HepG2 (cell line): ENCODE results near the gene CHRNG. TPM values are rescaled to one million over a fixed set of nuclear protein-coding genes. Genes with fewer than 3 reads are reported as not detected.

ENCODE experiments used
- ATAC-seq: fragments of 200-7000 bp; cut with Tn5 transposase; 3 replicates; pipeline ENCODE4 v1.9.1; 2020; ENCODE audit warnings: mild to moderate bottlenecking, moderate library complexity
- BruUV-seq: library from RNA; stranded (reverse); fragments of 400-500 nt; replicated peaks from 2 replicates; lab custom pipeline; 2021; lab: Mats Ljungman, UMichigan
- CTCF ChIA-PET: fragments of 300-600 bp; formaldehyde crosslinking; extraction: SDS; loops from one replicate; lab custom pipeline; 2021; ENCODE audit warnings: low total read pairs, inconsistent platforms, low intra/inter-chr PET ratio; lab: Yijun Ruan, JAX
- POLR2A ChIA-PET: fragments of 350-600 bp; sonication (Branson Sonifier 250); formaldehyde crosslinking; loops from one replicate; lab custom pipeline; 2020; ENCODE audit warnings: antibody characterized with exemption, inconsistent platforms; lab: Yijun Ruan, JAX
- DNase-seq: peaks from one replicate; pipeline ENCODE4 v3.0.0-alpha.2; 2015; ENCODE audit warnings: low spot score
- FAIRE-seq: peaks from 3 replicates; lab custom pipeline; 2011; peaks lifted over from hg19 to GRCh38; lab: Jason Lieb, UNC
- H2AFZ ChIP-seq: one replicate; pipeline ENCODE4 v1.6.1; 2011; ENCODE audit warnings: low read length, inconsistent platforms
- H3K27ac ChIP-seq: fragments of 300-600 bp; 3 replicates; pipeline ENCODE4 v1.8.0; 2011; ENCODE audit warnings: mixed run types, mild to moderate bottlenecking, mixed read lengths, low read length, inconsistent platforms; ENCODE audit not compliant: insufficient read depth; ENCODE audit errors: extremely low read length
- H3K27me3 ChIP-seq, 2 experiments: fragments of 200-600 bp in 1 of 2; 2 replicates in 1 of 2; 3 replicates in 1 of 2; pipeline versions ENCODE4 v1.6.0 to v1.8.0; 2011; ENCODE audit warnings: low read length in 2 of 2, mild to moderate bottlenecking in 2 of 2, moderate library complexity in 2 of 2, inconsistent platforms in 1 of 2; ENCODE audit not compliant: insufficient read depth in 2 of 2, control insufficient read depth in 1 of 2
- H3K36me3 ChIP-seq, 2 experiments: fragments of 200-600 bp in 1 of 2; replicated peaks in 1 of 2; 2 replicates in 1 of 2; 3 replicates in 1 of 2; pipeline versions ENCODE4 v1.5.1 to v1.8.0; 2011; ENCODE audit warnings: low read length in 2 of 2, inconsistent platforms in 1 of 2; ENCODE audit not compliant: insufficient read depth in 2 of 2, control insufficient read depth in 1 of 2
- H3K4me1 ChIP-seq: 2 replicates; pipeline ENCODE4 v1.5.1; 2012; ENCODE audit warnings: low read length, inconsistent platforms; ENCODE audit not compliant: insufficient read depth
- H3K4me2 ChIP-seq: 2 replicates; pipeline ENCODE4 v1.6.0; 2011; ENCODE audit warnings: low read depth, low read length, inconsistent platforms
- H3K4me3 ChIP-seq, 3 experiments: fragments of 200-600 bp in 1 of 3; sonication (generic), shearing (Covaris generic) in 1 of 3; replicated peaks in 1 of 3; 2 replicates each; pipeline ENCODE4 v1.5.1; 2011 to 2016; ENCODE audit warnings: low read length in 3 of 3, inconsistent platforms in 2 of 3, low read depth in 2 of 3, mild to moderate bottlenecking in 2 of 3, control low read depth in 1 of 3, mixed read lengths in 1 of 3; ENCODE audit not compliant: insufficient read depth in 1 of 3
- H3K79me2 ChIP-seq: one replicate; pipeline ENCODE4 v1.6.1; 2011; ENCODE audit warnings: low read length, inconsistent platforms; ENCODE audit not compliant: insufficient read depth
- H3K9ac ChIP-seq: 2 replicates; pipeline ENCODE4 v1.6.0; 2011; ENCODE audit warnings: mild to moderate bottlenecking, low read depth, low read length, inconsistent platforms; ENCODE audit not compliant: insufficient read depth
- H3K9me3 ChIP-seq: 2 replicates; pipeline ENCODE4 v1.5.1; 2012; ENCODE audit warnings: mild to moderate bottlenecking, low read length
- H4K20me1 ChIP-seq: 2 replicates; pipeline ENCODE4 v1.6.0; 2011; ENCODE audit warnings: inconsistent platforms, mild to moderate bottlenecking, low read length, moderate library complexity; ENCODE audit not compliant: insufficient read depth
- DNMT3B ChIP-seq: conservative IDR thresholded peaks from 2 replicates; pipeline ENCODE4 v1.6.1; 2016; ENCODE audit warnings: missing biosample characterization, control low read depth
- FOXA3 ChIP-seq: IDR thresholded peaks from 2 replicates; pipeline ENCODE4 v1.6.1; 2016; ENCODE audit warnings: missing genetic modification reagents, missing compliant biosample characterization
- KAT8 ChIP-seq: IDR thresholded peaks from 2 replicates; pipeline ENCODE4 v1.6.1; 2016; ENCODE audit warnings: missing genetic modification reagents, missing compliant biosample characterization
- SETDB1 ChIP-seq: sonication (generic); formaldehyde crosslinking; IDR thresholded peaks from 2 replicates; pipeline ENCODE4 v1.5.1; 2020; ENCODE audit warnings: missing genetic modification reagents, mild to moderate bottlenecking, borderline replicate concordance
- SNAI1 ChIP-seq: sonication (generic); formaldehyde crosslinking; IDR thresholded peaks from 2 replicates; pipeline ENCODE4 v1.5.0; 2020; ENCODE audit warnings: mild to moderate bottlenecking, missing genetic modification reagents, borderline replicate concordance
- ZNF550 ChIP-seq: sonication (generic); formaldehyde crosslinking; IDR thresholded peaks from 2 replicates; pipeline ENCODE4 v1.4.0; 2020; ENCODE audit warnings: mild to moderate bottlenecking, missing genetic modification reagents, borderline replicate concordance
- WGBS: methylation state at CpG from one replicate; pipeline ENCODE4 v1.1.6; 2017; ENCODE audit warnings: low lambda C conversion rate; 5-methylcytosine and 5-hydroxymethylcytosine counted together
- in situ Hi-C: cut with HindIII; loops from 2 replicates; pipeline ENCODE4 v1.10.0; 2017; ENCODE audit warnings: low pct_unique_long_range_greater_than_20kb; ENCODE audit not compliant: extremely low pct_ligation_motif_present
- intact Hi-C: fragments of 100-400 bp; cut with micrococcal nuclease; formaldehyde crosslinking; loops from one replicate; pipeline ENCODE4 v1.10.0; 2022; ENCODE audit not compliant: unreplicated experiment
- polyA plus RNA-seq, 8 experiments: library from polyadenylated mRNA; depleted of rRNA in 3 of 8; stranded (reverse) in 7 of 8; unstranded in 1 of 8; fragments of >200 nt; fragmentation: Illumina TruSeq in 4 of 8; extraction: Trizol in 4 of 8; gene quantifications; 2 replicates each; pipeline versions ENCODE4 v1.2.1 to v1.2.3, GENCODE V29; 2011 to 2016; ENCODE audit warnings: low read depth in 4 of 8, missing spikeins in 1 of 8, mixed read lengths in 1 of 8; ENCODE audit not compliant: insufficient read depth in 1 of 8
- total RNA-seq, 5 experiments: library from RNA; depleted of rRNA; stranded (reverse); fragments of >200 nt; fragmentation: Illumina TruSeq; extraction: Trizol; gene quantifications; 2 replicates each; pipeline ENCODE4 v1.2.3, GENCODE V29; 2016; ENCODE audit warnings: low read depth in 1 of 5
- TF ChIP-seq, protein P1 (sequence below): sonication (generic); formaldehyde crosslinking; IDR thresholded peaks from 2 replicates; pipeline ENCODE4 v1.8.1; 2022; ENCODE audit warnings: mild to moderate bottlenecking, missing genetic modification reagents
- TF ChIP-seq, protein P2 (sequence below): sonication (generic); formaldehyde crosslinking; IDR thresholded peaks from 2 replicates; pipeline ENCODE4 v1.4.0; 2020; ENCODE audit warnings: mild to moderate bottlenecking, missing genetic modification reagents
- TF ChIP-seq, protein P3 (sequence below): sonication (generic); formaldehyde crosslinking; IDR thresholded peaks from 2 replicates; pipeline ENCODE4 v1.5.0; 2020; ENCODE audit warnings: mild to moderate bottlenecking, missing genetic modification reagents, borderline replicate concordance

CHRNG gene
- total and polyA plus RNA-seq, 2 of the 13 experiments (the other 11 are each of a cell fraction or from before 2014, with no cell fraction given): not detected

DNA sequence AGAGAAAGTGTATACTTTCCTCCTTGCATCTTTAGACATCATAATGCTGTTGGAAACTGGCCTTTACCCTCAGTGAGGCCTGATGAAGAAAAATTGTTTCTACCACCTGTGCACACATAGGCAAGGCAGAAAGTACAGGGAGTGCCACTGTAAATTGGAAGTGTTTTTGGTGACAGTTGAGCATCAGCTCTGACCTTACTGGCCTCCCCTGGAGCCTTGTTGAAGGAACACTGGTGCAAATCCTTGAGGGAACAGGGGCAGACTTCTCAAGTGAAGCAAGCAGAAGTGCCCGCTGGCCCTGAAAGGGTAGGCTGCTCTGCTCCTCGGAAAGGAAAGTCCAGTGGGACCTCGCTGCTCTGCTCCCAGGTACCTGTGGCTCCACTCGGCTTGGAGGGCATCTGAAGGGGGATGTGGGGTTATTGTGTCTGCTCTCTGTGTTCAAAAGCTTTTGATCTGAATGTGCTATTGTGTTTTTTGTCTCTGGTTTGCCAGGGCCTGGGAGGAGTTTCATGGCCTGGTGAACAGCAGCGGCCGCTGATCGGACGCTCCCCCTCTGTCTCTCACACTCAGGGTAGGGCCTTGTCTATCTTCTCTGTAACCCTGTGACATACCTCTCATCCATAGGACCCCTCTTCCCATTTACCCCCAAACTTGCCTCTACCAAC lies 34.4 kb downstream of the CHRNG start (continued):
- no peak for TF ChIP-seq SNAI1 (CRISPR knock-in tag)

DNA sequence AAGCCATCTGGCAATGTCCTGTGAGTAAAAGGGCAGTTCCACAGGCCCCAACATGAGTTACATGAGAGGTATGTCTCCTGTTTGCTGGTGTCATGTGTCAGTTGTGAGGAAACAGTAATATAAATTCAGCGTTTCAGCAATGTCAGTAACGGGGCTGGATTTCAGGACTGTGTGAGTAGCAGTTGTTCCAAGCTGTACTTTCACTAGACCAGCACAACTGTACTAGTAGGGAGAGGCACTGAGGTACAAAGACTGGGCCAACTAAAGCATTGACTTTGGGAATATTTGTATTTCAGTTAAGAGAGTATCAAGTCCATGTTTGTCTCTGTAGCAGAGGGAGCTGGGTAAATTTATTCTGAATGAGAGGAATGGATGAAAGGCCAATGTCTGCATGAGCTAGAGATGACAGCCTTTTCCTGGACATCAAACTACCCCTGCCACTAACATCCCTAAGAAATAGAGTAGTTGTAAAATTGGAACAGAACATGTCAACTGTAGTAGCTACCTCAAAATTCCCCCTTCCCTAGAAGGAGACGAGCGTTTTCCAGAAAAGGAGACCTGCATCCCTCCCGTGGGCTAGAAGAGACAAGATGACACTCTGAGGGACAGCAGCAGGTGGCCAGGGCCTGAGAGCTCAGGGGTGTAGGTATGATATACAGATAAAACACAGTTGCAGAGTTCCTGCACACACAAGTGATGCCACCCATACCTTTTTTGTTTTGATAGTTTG lies 35.3 kb downstream of the CHRNG start:
- Histone ChIP-seq H3K4me1 (peaks cover 50% of the 10 kb centered on the region), H2AFZ (no peak overlapping the region), H3K36me3 (peaks cover 9 to 30% of the 10 kb centered on the region in 2 experiments), H4K20me1 (no peaks in the 10 kb centered on the region), H3K4me2 (peak overlapping the region; percentile 63), H3K9me3 (no peaks in the 10 kb centered on the region), H3K79me2 (no peaks in the 10 kb centered on the region), H3K27ac (peak overlapping the region; percentile 82), H3K9ac (peak overlapping the region; percentile 40), H3K4me3 (peak overlapping the region in 1 of 3 experiments; percentile 15; a peak in 1 of 6 replicates), H3K27me3 (no peaks in the 10 kb centered on the region)
- FAIRE-seq (peak; percentile 77), ATAC-seq (peak; percentile 98), DNase-seq (peak; percentile 90)
- ChIA-PET CTCF (no interaction called here), POLR2A (interaction anchor here (1.9 kb wide), 1 partner anchor 24 kb away, joined by 10 read pairs; the partner anchor contains the start of genes EIF4E2 and TIGD1)
- 31% methylated on average over 5 of the region's 5 CpGs for WGBS
- in situ Hi-C loops: no loop called here
- intact Hi-C loops: loop anchor here (1.0 kb wide), 1 partner anchor 25 kb away; the partner anchor contains the start of genes EIF4E2 and TIGD1
- BruUV-seq: no TSS peak
- TF ChIP-seq SETDB1 (CRISPR knock-in tag): no peak
- no peak for TF ChIP-seq ZNF550 (CRISPR knock-in tag)
- TF ChIP-seq, protein P1, sequence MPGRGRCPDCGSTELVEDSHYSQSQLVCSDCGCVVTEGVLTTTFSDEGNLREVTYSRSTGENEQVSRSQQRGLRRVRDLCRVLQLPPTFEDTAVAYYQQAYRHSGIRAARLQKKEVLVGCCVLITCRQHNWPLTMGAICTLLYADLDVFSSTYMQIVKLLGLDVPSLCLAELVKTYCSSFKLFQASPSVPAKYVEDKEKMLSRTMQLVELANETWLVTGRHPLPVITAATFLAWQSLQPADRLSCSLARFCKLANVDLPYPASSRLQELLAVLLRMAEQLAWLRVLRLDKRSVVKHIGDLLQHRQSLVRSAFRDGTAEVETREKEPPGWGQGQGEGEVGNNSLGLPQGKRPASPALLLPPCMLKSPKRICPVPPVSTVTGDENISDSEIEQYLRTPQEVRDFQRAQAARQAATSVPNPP (CRISPR knock-in tag): no peak
- TF ChIP-seq DNMT3B (CRISPR knock-in tag): no peak
- TF ChIP-seq, protein P2, sequence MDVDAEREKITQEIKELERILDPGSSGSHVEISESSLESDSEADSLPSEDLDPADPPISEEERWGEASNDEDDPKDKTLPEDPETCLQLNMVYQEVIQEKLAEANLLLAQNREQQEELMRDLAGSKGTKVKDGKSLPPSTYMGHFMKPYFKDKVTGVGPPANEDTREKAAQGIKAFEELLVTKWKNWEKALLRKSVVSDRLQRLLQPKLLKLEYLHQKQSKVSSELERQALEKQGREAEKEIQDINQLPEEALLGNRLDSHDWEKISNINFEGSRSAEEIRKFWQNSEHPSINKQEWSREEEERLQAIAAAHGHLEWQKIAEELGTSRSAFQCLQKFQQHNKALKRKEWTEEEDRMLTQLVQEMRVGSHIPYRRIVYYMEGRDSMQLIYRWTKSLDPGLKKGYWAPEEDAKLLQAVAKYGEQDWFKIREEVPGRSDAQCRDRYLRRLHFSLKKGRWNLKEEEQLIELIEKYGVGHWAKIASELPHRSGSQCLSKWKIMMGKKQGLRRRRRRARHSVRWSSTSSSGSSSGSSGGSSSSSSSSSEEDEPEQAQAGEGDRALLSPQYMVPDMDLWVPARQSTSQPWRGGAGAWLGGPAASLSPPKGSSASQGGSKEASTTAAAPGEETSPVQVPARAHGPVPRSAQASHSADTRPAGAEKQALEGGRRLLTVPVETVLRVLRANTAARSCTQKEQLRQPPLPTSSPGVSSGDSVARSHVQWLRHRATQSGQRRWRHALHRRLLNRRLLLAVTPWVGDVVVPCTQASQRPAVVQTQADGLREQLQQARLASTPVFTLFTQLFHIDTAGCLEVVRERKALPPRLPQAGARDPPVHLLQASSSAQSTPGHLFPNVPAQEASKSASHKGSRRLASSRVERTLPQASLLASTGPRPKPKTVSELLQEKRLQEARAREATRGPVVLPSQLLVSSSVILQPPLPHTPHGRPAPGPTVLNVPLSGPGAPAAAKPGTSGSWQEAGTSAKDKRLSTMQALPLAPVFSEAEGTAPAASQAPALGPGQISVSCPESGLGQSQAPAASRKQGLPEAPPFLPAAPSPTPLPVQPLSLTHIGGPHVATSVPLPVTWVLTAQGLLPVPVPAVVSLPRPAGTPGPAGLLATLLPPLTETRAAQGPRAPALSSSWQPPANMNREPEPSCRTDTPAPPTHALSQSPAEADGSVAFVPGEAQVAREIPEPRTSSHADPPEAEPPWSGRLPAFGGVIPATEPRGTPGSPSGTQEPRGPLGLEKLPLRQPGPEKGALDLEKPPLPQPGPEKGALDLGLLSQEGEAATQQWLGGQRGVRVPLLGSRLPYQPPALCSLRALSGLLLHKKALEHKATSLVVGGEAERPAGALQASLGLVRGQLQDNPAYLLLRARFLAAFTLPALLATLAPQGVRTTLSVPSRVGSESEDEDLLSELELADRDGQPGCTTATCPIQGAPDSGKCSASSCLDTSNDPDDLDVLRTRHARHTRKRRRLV: no peak
- TF ChIP-seq KAT8 (CRISPR knock-in tag): no peak
- TF ChIP-seq FOXA3 (CRISPR knock-in tag): peak; percentile 54; the same call in 1 of the 2 replicates
- TF ChIP-seq, protein P3, sequence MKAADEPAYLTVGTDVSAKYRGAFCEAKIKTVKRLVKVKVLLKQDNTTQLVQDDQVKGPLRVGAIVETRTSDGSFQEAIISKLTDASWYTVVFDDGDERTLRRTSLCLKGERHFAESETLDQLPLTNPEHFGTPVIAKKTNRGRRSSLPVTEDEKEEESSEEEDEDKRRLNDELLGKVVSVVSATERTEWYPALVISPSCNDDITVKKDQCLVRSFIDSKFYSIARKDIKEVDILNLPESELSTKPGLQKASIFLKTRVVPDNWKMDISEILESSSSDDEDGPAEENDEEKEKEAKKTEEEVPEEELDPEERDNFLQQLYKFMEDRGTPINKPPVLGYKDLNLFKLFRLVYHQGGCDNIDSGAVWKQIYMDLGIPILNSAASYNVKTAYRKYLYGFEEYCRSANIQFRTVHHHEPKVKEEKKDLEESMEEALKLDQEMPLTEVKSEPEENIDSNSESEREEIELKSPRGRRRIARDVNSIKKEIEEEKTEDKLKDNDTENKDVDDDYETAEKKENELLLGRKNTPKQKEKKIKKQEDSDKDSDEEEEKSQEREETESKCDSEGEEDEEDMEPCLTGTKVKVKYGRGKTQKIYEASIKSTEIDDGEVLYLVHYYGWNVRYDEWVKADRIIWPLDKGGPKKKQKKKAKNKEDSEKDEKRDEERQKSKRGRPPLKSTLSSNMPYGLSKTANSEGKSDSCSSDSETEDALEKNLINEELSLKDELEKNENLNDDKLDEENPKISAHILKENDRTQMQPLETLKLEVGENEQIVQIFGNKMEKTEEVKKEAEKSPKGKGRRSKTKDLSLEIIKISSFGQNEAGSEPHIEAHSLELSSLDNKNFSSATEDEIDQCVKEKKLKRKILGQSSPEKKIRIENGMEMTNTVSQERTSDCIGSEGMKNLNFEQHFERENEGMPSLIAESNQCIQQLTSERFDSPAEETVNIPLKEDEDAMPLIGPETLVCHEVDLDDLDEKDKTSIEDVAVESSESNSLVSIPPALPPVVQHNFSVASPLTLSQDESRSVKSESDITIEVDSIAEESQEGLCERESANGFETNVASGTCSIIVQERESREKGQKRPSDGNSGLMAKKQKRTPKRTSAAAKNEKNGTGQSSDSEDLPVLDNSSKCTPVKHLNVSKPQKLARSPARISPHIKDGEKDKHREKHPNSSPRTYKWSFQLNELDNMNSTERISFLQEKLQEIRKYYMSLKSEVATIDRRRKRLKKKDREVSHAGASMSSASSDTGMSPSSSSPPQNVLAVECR (CRISPR knock-in tag): 0 out of 2 replicates have a peak, but pooled peaks have one; percentile 15
